ENCODE measurements around the gene RND1. TPM values are rescaled to one million over a fixed set of nuclear protein-coding genes. Genes with fewer than 3 reads are reported as not detected.

The RND1 gene
- total and polyA plus RNA-seq, 2 donors (not counting 1 experiment from before 2014, with no cell fraction given), result 0.08 to 0.17 TPM

GRCh38 chr12:48827513-48828096, 38.1 kb downstream of the RND1 start:
- peaks cover 21% of the 10 kb centered on the region for H3K36me3 ChIP-seq (ENCODE audit: control insufficient read depth, insufficient read depth, low read length)
- H3K4me1 ChIP-seq (ENCODE audit: control insufficient read depth, extremely low read depth, insufficient read depth, low read length), result no peaks in the 10 kb centered on the region
- H3K9me3 ChIP-seq (ENCODE audit: control insufficient read depth, insufficient read depth, low read depth, low read length), result no peaks in the 10 kb centered on the region
- TF ChIP-seq CTCF (conservative IDR thresholded peaks at IDR 0.05 in 1 of 2, IDR thresholded peaks at IDR 0.05 in 1 of 2; ENCODE audit: low read depth in 1 of 2, low read length in 2 of 2) (no peak), EZH2 (IDR thresholded peaks at IDR 0.05; ENCODE audit: low read length, missing control alignments) (no peak)
- no peak overlapping the region for H3K4me2 ChIP-seq (ENCODE audit: extremely low read depth, insufficient read depth, low read length)
- H3K9ac ChIP-seq (ENCODE audit: insufficient read depth, low read length), result no peak overlapping the region
- H3K79me2 ChIP-seq (ENCODE audit: control insufficient read depth, insufficient read depth, low read length), result no peaks in the 10 kb centered on the region
- H3K4me3 ChIP-seq (replicated peaks in 1 of 4; ENCODE audit: control extremely low read depth in 1 of 4, insufficient read depth in 1 of 4, low read depth in 3 of 4, low read length in 4 of 4), result no peak overlapping the region
- no peak for DNase-seq (ENCODE audit: low read depth in 2 of 2)
- H4K20me1 ChIP-seq (ENCODE audit: control insufficient read depth, extremely low read depth, insufficient read depth, low read length), result no peaks in the 10 kb centered on the region
- no peak overlapping the region for H3K27ac ChIP-seq (ENCODE audit: insufficient read depth, low read length)
- no peak overlapping the region for H2AFZ ChIP-seq (ENCODE audit: low read length)
- no peaks in the 10 kb centered on the region for H3K27me3 ChIP-seq (ENCODE audit: control insufficient read depth, insufficient read depth, low read length)

GRCh38 chr12:48827026-48827425, 38.6 kb downstream of the RND1 start:
- no peak overlapping the region for H3K27ac ChIP-seq (ENCODE audit: insufficient read depth, low read length)
- no peak for TF ChIP-seq EZH2 (IDR thresholded peaks at IDR 0.05; ENCODE audit: low read length, missing control alignments)
- no peak for TF ChIP-seq CTCF (conservative IDR thresholded peaks at IDR 0.05 in 1 of 2, IDR thresholded peaks at IDR 0.05 in 1 of 2; ENCODE audit: low read depth in 1 of 2, low read length in 2 of 2)
- no peaks in the 10 kb centered on the region for H3K27me3 ChIP-seq (ENCODE audit: control insufficient read depth, insufficient read depth, low read length)
- no peak overlapping the region for H3K9ac ChIP-seq (ENCODE audit: insufficient read depth, low read length)
- H4K20me1 ChIP-seq (ENCODE audit: control insufficient read depth, extremely low read depth, insufficient read depth, low read length), result no peaks in the 10 kb centered on the region
- no peak for DNase-seq (ENCODE audit: low read depth in 2 of 2)
- no peak overlapping the region for H3K4me2 ChIP-seq (ENCODE audit: extremely low read depth, insufficient read depth, low read length)
- no peaks in the 10 kb centered on the region for H3K79me2 ChIP-seq (ENCODE audit: control insufficient read depth, insufficient read depth, low read length)
- H2AFZ ChIP-seq (ENCODE audit: low read length), result no peak overlapping the region
- H3K9me3 ChIP-seq (ENCODE audit: control insufficient read depth, insufficient read depth, low read depth, low read length), result no peaks in the 10 kb centered on the region
- no peak overlapping the region for H3K4me3 ChIP-seq (replicated peaks in 1 of 4; ENCODE audit: control extremely low read depth in 1 of 4, insufficient read depth in 1 of 4, low read depth in 3 of 4, low read length in 4 of 4)
- H3K36me3 ChIP-seq (ENCODE audit: control insufficient read depth, insufficient read depth, low read length), result peaks cover 21% of the 10 kb centered on the region
- H3K4me1 ChIP-seq (ENCODE audit: control insufficient read depth, extremely low read depth, insufficient read depth, low read length), result no peaks in the 10 kb centered on the region

- Histone ChIP-seq H3K4me2 (ENCODE audit: extremely low read depth, insufficient read depth, low read length) (no peak overlapping the region), H2AFZ (ENCODE audit: low read length) (no peak overlapping the region), H3K36me3 (ENCODE audit: control insufficient read depth, insufficient read depth, low read length) (peaks cover 21% of the 10 kb centered on the region), H3K27me3 (ENCODE audit: control insufficient read depth, insufficient read depth, low read length) (no peaks in the 10 kb centered on the region), H3K27ac (ENCODE audit: insufficient read depth, low read length) (no peak overlapping the region), H4K20me1 (ENCODE audit: control insufficient read depth, extremely low read depth, insufficient read depth, low read length) (no peaks in the 10 kb centered on the region), H3K9ac (ENCODE audit: insufficient read depth, low read length) (no peak overlapping the region), H3K4me1 (ENCODE audit: control insufficient read depth, extremely low read depth, insufficient read depth, low read length) (no peaks in the 10 kb centered on the region), H3K79me2 (ENCODE audit: control insufficient read depth, insufficient read depth, low read length) (no peaks in the 10 kb centered on the region), H3K4me3 (replicated peaks in 1 of 4; ENCODE audit: control extremely low read depth in 1 of 4, insufficient read depth in 1 of 4, low read depth in 3 of 4, low read length in 4 of 4) (no peak overlapping the region), H3K9me3 (ENCODE audit: control insufficient read depth, insufficient read depth, low read depth, low read length) (no peaks in the 10 kb centered on the region)
- TF ChIP-seq EZH2 (IDR thresholded peaks at IDR 0.05; ENCODE audit: low read length, missing control alignments), result no peak
- TF ChIP-seq CTCF (conservative IDR thresholded peaks at IDR 0.05 in 1 of 2, IDR thresholded peaks at IDR 0.05 in 1 of 2; ENCODE audit: low read depth in 1 of 2, low read length in 2 of 2), result no peak
- DNase-seq (ENCODE audit: low read depth in 2 of 2), result no peak
These were observed 39.3 kb downstream of the RND1 start for GRCh38 chr12:48826209-48826855.
